COLO668 (cell line): Measurements from ENCODE around the gene SUDS3.
"Not testable (repeated sequence)": the region's sequence is repeated elsewhere in the genome, so short reads cannot be mapped to it uniquely, and the experiment has no call there.

Source experiments
- DNase-seq: peaks from one replicate; lab custom pipeline; 2025; ENCODE audit not compliant: unreplicated experiment; lab: John Stamatoyannopoulos, UW

The SUDS3 gene

GRCh38 chr12:118391836-118392235 lies 15.5 kb downstream of the SUDS3 start:
- no peak for DNase-seq

DNA sequence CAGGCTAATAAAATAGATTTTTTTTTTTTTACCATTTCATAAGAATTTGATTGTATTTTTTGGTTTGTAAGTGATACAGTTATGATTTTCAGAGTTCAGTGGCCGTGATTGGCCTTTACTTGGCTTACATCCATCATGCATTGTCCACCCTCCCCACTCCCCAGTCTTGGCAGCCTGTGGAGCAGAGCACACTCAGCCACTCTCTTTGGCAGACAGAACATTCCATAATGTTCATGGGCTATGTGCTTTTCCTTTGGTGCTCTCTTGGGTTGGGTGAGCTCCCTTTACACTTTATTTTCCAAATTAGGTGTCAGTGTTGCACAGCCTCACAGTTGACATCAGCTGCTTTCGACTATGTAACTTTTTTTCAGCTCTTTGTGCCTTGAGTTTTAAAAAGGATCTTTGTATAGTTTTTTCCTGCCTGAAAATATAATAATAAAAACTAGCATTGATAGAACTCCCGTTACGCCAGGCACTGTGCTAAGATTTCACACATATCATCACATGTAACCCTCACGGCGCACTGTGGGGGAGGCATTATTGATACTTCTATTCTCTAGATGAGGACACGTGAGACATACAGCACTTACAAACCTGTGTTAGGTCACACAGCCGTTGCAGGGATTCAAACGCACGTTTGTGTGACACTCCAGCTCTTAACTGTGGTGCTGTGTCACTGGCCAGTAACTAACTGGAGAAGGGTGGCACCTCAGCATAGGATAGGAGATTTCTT lies 21.5 kb downstream of the SUDS3 start:
- DNase-seq = no peak

- no peak for DNase-seq
These were observed 22.2 kb downstream of the SUDS3 start for GRCh38 chr12:118398524-118398923.

- no peak for DNase-seq
These were observed 22.6 kb downstream of the SUDS3 start for GRCh38 chr12:118398940-118399339.

- DNase-seq = no peak
These were observed 25.9 kb downstream of the SUDS3 start for GRCh38 chr12:118402251-118402650.

DNA sequence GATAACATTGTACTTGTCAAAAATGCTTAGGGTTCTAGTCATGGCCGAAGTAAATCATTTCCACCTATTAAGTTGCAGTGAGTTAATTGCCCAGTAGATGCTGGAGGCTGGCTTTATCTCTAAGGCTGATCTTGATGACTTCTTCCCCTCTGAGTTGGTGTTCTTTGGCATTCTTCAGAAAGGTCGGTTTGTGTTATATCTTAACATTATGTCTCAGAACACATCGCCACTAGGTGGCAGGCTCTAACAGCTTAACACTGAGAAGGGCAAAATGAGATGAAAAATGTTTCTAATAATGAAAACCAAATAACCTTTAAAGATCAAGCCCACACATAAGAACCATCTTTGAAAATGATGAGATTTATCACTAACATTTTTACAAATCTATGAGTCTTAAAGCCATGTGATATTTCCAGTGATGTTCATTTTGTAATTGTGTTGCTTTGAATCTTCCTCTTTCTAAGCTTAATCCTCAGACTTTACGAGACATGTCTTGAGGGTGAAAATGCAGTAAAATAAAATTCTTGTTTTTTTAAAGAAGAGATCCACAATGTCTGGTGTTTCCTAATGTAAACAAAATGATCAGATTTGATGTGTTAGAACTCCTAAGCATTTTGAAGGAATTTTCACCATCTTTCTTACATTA lies 28.6 kb downstream of the SUDS3 start:
- peak; percentile 65 for DNase-seq

DNA sequence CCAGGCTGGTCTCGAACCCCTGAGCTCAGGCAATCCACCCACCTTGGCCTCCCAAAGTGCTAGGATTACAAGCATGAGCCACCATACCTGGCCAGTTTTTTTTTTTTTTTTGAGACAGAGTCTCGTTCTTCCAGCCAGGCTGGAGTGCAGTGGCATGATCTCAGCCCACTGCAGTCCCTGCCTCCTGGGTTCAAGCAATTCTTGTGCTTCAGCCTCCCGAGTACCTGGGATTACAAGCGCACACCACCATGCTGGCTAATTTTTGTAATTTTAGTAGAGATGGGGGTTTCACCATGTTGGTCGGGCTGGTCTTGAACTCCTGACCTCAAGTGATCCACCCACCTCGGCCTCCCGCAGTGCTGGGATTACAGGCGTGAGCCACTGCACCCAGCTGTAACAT lies 31.9 kb downstream of the SUDS3 start:
- DNase-seq = not testable (repeated sequence)

DNA sequence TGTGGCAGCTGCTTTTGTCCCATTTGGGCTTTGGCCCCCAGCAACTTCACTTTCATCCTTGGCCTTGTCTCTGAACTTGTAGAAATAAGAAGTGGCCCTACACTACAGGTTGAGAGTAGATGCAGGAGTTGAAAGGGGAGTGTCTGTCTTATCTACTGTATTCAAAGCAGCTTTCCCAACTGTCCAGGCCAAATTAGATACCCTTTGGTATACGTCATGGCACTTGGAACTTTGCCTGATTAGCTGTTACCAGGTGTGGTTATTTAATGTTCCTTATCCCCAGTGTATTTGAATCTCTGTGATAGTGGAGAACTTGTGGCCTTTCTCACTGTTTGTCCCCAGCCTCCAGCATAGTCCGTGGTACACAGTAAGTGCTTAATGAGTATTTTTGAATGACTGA lies 33.5 kb downstream of the SUDS3 start:
- DNase-seq = no peak

DNA sequence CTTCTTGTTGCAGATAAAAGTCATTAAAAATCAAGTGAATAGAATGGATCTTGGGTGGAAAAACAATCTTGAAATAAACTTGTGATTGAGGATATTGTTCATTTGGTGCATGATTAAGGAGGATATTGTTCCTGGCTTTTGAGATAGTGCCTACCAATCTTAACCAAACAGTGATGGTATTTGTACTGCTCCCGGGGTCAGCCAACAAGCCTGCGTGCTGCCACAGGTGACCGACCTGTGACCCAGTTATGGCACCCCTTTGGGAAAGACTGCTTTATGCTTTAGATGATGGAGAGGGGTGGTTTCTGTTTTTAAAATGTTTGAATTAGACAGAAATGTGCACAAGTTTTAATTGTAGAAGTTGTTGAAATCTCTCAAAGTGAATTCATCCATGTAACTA lies 41.6 kb downstream of the SUDS3 start:
- DNase-seq = no peak

GRCh38 chr12:118418385-118419057 lies 42.2 kb downstream of the SUDS3 start:
- DNase-seq = no peak

GRCh38 chr12:118420673-118421072 lies 44.3 kb downstream of the SUDS3 start:
- no peak for DNase-seq

- DNase-seq = no peak
These were observed 48.5 kb downstream of the SUDS3 start for GRCh38 chr12:118424884-118425283.

- no peak for DNase-seq
These were observed 49.0 kb downstream of the SUDS3 start for GRCh38 chr12:118425364-118425763.

GRCh38 chr12:118427819-118428218 lies 51.5 kb downstream of the SUDS3 start:
- DNase-seq = no peak

- no peak for DNase-seq
These were observed 52.3 kb downstream of the SUDS3 start for GRCh38 chr12:118428643-118429042.

DNA sequence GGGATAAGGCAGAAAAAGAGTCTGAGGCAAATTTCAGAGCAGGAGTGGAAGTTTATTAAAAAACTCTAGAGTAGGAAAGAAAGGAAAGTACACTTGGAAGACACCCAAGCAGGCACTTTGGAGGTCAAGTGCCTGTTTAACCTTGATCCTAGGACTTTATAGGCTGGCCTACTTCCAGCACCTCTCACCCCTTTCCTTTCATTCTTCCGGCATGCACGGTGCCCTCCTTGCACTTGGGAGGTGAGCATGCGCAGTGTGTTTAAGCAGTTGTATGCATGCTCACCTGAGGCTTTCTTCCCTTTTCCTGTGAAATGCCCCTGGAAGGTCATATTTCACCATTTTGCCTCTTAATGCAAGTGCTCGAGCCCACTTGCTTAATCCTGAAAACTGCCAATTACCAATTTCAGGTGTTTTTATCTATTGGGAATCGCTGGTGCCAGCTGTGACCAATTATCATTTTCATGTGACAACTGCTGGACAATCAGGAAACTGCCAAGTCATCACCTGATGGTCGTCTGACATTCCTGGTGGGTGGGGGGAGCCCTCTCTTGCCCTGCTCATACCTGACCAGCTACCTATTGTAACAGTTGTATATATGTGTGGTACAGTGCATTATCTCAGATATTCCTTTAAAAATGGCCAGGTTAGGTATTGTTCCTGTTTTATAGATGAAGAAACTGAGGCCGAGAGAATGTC lies 53.5 kb downstream of the SUDS3 start:
- no peak for DNase-seq

- no peak for DNase-seq
These were observed 54.2 kb downstream of the SUDS3 start for GRCh38 chr12:118430516-118430915.

DNA sequence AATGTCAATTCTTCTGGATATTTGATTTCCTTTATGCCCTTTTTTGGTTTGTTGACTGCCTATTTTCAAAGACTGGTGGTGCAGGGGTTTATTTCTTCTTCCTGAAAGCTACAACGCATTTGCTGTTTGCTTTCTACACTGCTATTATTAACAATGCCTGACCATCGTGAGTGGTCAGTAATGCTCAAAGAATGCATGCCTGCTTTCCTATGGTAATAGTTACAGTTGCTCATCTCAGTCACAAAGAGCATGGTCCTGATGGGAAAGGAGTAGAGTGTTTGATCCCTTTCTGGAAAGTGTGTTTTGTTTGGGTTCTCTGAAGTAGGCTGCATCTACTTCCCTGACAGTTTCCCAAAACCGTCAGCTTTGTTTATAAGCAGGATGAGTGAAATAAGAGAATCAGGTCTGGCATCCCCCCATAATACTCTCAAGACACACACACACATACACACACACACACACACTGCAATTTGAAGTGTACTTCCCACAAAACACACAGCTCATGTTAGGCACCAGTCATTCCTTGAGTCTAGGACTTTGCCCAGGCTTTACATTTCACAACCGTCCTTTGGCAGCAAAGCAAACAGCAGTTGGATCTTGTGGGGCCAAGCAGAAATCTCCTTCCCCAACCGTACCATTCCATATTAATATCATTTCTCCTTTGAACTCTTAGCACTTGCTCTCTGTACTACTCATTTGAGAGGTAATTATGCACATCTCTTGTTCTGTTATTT lies 56.6 kb downstream of the SUDS3 start:
- no peak for DNase-seq

DNA sequence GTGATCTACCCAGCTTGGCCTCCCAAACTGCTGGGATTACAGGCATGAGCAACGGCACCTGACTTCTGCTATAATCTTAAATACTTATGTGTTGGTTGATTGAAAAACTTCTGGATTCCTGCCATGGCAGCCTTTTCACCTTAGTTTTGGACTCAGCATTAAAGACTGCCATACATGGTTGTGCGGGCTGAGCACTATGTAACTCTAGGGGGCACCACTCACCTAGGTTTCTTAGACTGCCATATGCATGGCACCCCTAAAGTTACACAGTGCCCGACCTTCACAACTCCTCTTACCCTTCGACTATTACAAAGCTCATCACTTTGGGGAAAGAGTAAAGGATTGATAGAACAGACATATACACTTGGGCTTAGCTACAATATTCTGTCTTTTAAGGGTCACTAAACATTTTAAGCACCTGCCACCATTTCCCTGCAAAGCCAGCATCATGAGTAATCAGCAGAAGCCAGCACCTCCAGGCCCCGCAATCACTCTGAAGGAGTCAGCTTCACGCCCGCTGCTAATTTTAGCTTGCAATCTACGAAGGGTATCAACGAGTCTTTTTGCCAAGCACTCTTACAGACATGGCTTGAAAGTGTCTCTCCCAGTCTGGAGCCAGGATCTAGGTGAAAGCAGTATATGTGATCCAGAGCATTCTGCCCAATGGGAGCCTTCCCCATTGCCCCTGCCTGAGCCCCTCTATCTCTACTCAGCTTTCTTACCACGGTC lies 59.8 kb downstream of the SUDS3 start:
- peak; percentile 30 for DNase-seq

DNA sequence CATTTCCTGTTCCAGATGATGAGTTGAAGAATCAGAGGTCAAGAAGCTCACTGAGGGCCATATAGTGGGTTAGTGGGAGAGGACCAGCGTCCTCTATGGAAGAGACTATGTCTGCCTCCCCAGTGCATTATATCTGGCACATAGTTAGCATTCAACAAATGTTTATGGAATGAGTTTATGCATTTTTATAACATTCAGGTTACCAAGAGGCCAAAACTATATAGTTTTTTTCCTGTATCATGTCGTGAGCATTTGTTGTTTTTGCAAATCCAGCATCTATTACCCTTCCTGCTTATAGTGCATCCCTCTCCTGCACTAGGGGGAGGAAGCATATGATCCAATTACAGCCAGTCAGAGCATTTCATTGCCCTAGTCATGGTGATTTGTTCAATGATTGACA lies 60.6 kb downstream of the SUDS3 start:
- DNase-seq = no peak
